ENCODE measurements around the gene ITSN1.

GRCh38 chr21:33687634-33688033 lies 45.3 kb downstream of the ITSN1 start:
- TF ChIP-seq CTCF (IDR thresholded peaks at IDR 0.05; ENCODE audit: low read depth, low read length, missing input control) = no peak
- TF ChIP-seq ATF3 (IDR thresholded peaks at IDR 0.05) = no peak
- no peak for TF ChIP-seq REST (IDR thresholded peaks at IDR 0.05)
- no peak for TF ChIP-seq TAF1 (conservative IDR thresholded peaks at IDR 0.05)
- TF ChIP-seq JUND (IDR thresholded peaks at IDR 0.05) = no peak
- no peak for TF ChIP-seq ZBTB33 (IDR thresholded peaks at IDR 0.05)
- no peak for TF ChIP-seq SP1 (IDR thresholded peaks at IDR 0.05)
- TF ChIP-seq YY1 (IDR thresholded peaks at IDR 0.05) = no peak
- TF ChIP-seq HNF4A (conservative IDR thresholded peaks at IDR 0.05) = no peak
- no peak for TF ChIP-seq NR2F2 (IDR thresholded peaks at IDR 0.05)
- no peak for TF ChIP-seq EGR1 (IDR thresholded peaks at IDR 0.05; ENCODE audit: low read depth in 2 of 2)
- no peak for TF ChIP-seq MAX (IDR thresholded peaks at IDR 0.05)
- no peak for TF ChIP-seq RAD21 (IDR thresholded peaks at IDR 0.05)
- TF ChIP-seq GABPA (IDR thresholded peaks at IDR 0.05 in 1 of 2, conservative IDR thresholded peaks at IDR 0.05 in 1 of 2) = no peak

Measured in liver (tissue), 3 donors.